GM19467 (cell line): Measurements from ENCODE around the gene OR8H2.
"Not testable (repeated sequence)": the region's sequence is repeated elsewhere in the genome, so short reads cannot be mapped to it uniquely, and the experiment has no call there.

Experiments
- ATAC-seq: cut with Tn5 transposase; IDR thresholded peaks from one replicate; pipeline ENCODE4 v1.9.1; 2021; ENCODE audit warnings: mild to moderate bottlenecking, moderate library complexity; ENCODE audit not compliant: unreplicated experiment

Gene OR8H2, protein sequence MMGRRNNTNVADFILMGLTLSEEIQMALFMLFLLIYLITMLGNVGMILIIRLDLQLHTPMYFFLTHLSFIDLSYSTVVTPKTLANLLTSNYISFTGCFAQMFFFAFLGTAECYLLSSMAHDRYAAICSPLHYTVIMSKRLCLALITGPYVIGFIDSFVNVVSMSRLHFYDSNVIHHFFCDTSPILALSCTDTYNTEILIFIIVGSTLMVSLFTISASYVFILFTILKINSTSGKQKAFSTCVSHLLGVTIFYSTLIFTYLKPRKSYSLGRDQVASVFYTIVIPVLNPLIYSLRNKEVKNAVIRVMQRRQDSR

DNA sequence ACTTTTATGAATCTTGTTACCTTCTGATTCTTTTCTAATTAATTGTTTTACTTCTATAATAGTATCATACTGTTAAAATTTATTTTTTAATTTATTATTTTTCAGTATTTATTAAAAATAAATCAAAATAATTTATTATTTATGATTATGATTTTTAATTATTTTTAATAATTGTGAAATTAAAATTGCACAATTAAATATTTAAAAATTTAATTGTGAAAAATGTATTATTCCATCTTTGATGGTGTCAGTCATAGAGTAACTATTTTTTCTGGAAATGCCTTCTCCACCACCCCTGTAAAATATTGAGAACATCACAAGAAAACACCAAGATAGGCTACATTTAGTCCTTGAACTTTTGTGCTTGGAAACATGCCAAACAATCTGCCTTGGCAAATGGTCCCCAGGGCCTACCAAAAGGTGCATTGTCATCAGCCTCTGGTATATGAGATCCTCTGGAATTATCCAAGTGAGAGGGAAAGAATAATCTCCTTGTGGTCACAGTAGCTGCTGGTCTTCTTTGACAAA, at the start of gene OR8H2:
TSS of gene OR8H2 (plus strand) at position 478 of the 528 bp plus-strand sequence. CDS start 1,356 bp downstream, outside the sequence.
- ATAC-seq, result no peak

GRCh38 chr11:56056366-56056765, 47.1 kb upstream of the OR8H2 start:
- not testable (repeated sequence) for ATAC-seq

GRCh38 chr11:56057661-56058237, 45.7 kb upstream of the OR8H2 start:
- ATAC-seq, result not testable (repeated sequence)

DNA sequence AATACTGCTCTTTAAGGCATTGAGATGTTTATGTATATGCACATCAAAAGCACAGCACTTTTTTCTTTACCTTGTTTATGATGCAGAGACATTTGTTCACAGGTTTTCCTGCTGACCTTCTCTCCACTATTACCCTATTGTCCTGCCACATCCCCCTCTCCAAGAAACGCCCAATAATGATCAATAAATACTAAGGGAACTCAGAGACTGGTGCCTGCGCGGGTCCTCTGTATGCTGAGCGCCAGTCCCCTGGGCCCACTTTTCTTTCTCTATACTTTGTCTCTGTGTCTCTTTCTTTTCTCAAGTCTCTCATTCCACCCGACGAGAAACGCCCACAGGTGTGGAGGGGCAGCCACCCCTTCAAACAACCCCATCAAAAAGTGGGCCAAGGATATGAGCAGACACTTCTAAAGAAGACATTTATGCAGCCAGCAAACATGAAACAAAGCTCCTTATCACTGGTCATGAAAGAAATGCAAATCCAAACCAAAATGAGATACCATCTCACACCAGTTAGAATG, 45.2 kb upstream of the OR8H2 start:
- ATAC-seq, result not testable (repeated sequence)

GRCh38 chr11:56066980-56067379, 36.5 kb upstream of the OR8H2 start:
- no peak for ATAC-seq

GRCh38 chr11:56089697-56090096, 13.8 kb upstream of the OR8H2 start:
- no peak for ATAC-seq

GRCh38 chr11:56093008-56093407, 10.5 kb upstream of the OR8H2 start, which contains the start of gene OR8I2:
TSS of gene OR8I2 (plus strand) at chr11:56093308. CDS start at chr11:56093308, 0 bp downstream.
- ATAC-seq, result no peak

DNA sequence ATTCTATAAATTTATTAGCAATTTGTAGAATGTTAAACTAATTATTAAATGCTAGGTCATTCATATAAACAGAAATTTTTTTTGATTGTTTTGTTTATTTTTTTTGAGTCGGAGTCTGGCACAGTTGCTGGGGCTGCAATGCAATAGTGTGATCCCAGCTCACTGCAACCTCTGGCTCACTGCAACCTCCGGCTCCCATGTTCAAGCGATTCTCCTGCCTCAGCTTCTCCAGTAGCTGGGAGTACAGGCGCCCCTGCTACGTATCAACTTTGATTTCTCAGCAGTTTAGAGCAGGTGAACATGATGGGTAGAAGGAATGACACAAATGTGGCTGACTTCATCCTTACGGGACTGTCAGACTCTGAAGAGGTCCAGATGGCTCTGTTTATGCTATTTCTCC, 18.6 kb downstream of the OR8H2 start, which contains the start of gene OR8H3:
TSS of gene OR8H3 (plus strand) at position 301 of the 400 bp plus-strand sequence. CDS start at position 301, 0 bp downstream.
- ATAC-seq, result no peak

DNA sequence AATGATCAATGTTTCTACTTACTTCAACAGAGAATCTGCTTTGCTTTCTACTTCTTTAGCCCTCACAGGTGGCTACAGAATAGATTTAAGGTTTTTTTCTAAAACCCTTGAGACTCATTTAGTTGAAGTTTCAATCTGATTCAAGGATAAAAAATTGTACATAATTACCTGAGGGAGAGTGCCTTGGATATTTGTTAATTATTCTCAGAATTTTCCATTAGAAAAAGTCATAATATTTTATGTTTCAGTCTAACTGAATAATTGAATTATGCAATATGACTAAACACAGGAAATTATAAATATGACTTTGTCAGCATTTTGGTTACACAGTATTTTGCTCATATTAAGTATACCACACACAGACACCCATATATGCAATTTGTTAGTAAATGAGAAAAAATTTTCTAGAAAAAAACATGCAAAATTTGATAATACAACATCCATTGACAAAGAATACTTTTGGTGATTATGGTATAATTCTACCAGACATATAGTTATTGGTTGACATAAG, 36.7 kb downstream of the OR8H2 start, which contains the start of gene OR8J3:
TSS of gene OR8J3 (minus strand) at position 51 of the 511 bp plus-strand sequence. CDS start 2,483 bp downstream, outside the sequence.
- ATAC-seq, result no peak

- ATAC-seq, result not testable (repeated sequence)
Observed at GRCh38 chr11:56143681-56144080, 40.2 kb downstream of the OR8H2 start.

- ATAC-seq, result no peak
Observed at GRCh38 chr11:56151376-56151775, 47.9 kb downstream of the OR8H2 start.

- ATAC-seq, result no peak
Observed at GRCh38 chr11:56152333-56152732, 48.8 kb downstream of the OR8H2 start.
